K562 (cell line): ENCODE results near the gene ST8SIA1. TPM values are rescaled to one million over a fixed set of nuclear protein-coding genes. Genes with fewer than 3 reads are reported as not detected.

ENCODE experiments used
- ATAC-seq: fragments of 200-7000 bp; cut with Tn5 transposase; 3 replicates; pipeline ENCODE4 v1.9.1; 2020; ENCODE audit warnings: moderate library complexity
- BruUV-seq: library from RNA; stranded (reverse); fragments of 400-500 nt; replicated peaks from 2 replicates; lab custom pipeline; 2021; lab: Mats Ljungman, UMichigan
- CTCF ChIA-PET: fragments of 300-600 bp; formaldehyde crosslinking; extraction: SDS; loops from one replicate; lab custom pipeline; 2021; ENCODE audit warnings: low intra/inter-chr PET ratio; lab: Yijun Ruan, JAX
- POLR2A ChIA-PET: fragments of 300-600, 350-650 bp; sonication (Branson Sonifier 250); formaldehyde crosslinking; extraction: SDS; loops from one replicate; lab custom pipeline; 2021; ENCODE audit warnings: antibody characterized with exemption, inconsistent platforms; lab: Yijun Ruan, JAX
- DNase-seq, 4 experiments: peaks; one replicate each; pipeline versions ENCODE4 v3.0.0 to v3.0.0-alpha.2; 2011 to 2018; ENCODE audit warnings: low spot score in 3 of 4, mixed read lengths in 3 of 4; ENCODE audit errors: extremely low read depth in 1 of 4
- FAIRE-seq: peaks from 2 replicates; lab custom pipeline; 2011; peaks lifted over from hg19 to GRCh38; lab: Jason Lieb, UNC
- H2AFZ ChIP-seq: 2 replicates; pipeline ENCODE4 v1.6.0; 2011; ENCODE audit warnings: low read depth, low read length, control low read depth, inconsistent platforms
- H3K27ac ChIP-seq: fragments of 200-600 bp; 3 replicates; pipeline ENCODE4 v1.8.0; 2011; ENCODE audit warnings: low read depth, mild to moderate bottlenecking, control low read depth, inconsistent platforms, low read length, moderate library complexity, mixed read lengths; ENCODE audit errors: extremely low read depth
- H3K27me3 ChIP-seq, 2 experiments: fragments of 300-600 bp in 1 of 2; 2 replicates in 1 of 2; 3 replicates in 1 of 2; pipeline versions ENCODE4 v1.6.0 to v1.8.0; 2011; ENCODE audit warnings: inconsistent platforms in 2 of 2, low read length in 2 of 2, mild to moderate bottlenecking in 1 of 2, mixed read lengths in 1 of 2, moderate library complexity in 1 of 2; ENCODE audit not compliant: control insufficient read depth in 2 of 2, insufficient read depth in 2 of 2
- H3K36me3 ChIP-seq: fragments of 300-600 bp; 3 replicates; pipeline ENCODE4 v1.8.0; 2011; ENCODE audit warnings: mild to moderate bottlenecking, low read length, inconsistent platforms; ENCODE audit not compliant: control insufficient read depth, insufficient read depth
- H3K4me1 ChIP-seq, 2 experiments: fragments of 200-600 bp in 1 of 2; replicated peaks in 1 of 2; 2 replicates in 1 of 2; 3 replicates in 1 of 2; pipeline versions ENCODE4 v1.5.1 to v1.8.0; 2011; ENCODE audit warnings: inconsistent platforms in 2 of 2, low read length in 2 of 2, mild to moderate bottlenecking in 1 of 2, mixed read lengths in 1 of 2, moderate library complexity in 1 of 2; ENCODE audit not compliant: control insufficient read depth in 2 of 2, insufficient read depth in 2 of 2
- H3K4me2 ChIP-seq: 2 replicates; pipeline ENCODE4 v1.6.1; 2011; ENCODE audit warnings: low read length, control low read depth, inconsistent platforms, mixed read lengths; ENCODE audit not compliant: insufficient read depth
- H3K4me3 ChIP-seq: fragments of 200-600 bp; sonication (generic), shearing (Covaris generic); 2 replicates; pipeline ENCODE4 v1.5.1; 2016; ENCODE audit warnings: control low read depth, inconsistent platforms
- H3K79me2 ChIP-seq: fragments of 200-600 bp; 3 replicates; pipeline ENCODE4 v1.8.0; 2011; ENCODE audit warnings: low read length, inconsistent platforms; ENCODE audit not compliant: control insufficient read depth, insufficient read depth
- H3K9ac ChIP-seq, 2 experiments: 2 replicates each; pipeline versions ENCODE4 v1.6.0 to v1.6.1; 2011; ENCODE audit warnings: low read depth in 2 of 2, low read length in 2 of 2, control low read depth in 1 of 2, inconsistent platforms in 1 of 2, mild to moderate bottlenecking in 1 of 2, mixed read lengths in 1 of 2; ENCODE audit not compliant: insufficient read depth in 1 of 2
- H3K9me1 ChIP-seq: one replicate; pipeline ENCODE4 v1.6.0; 2011; ENCODE audit warnings: inconsistent platforms, mild to moderate bottlenecking, low read length, moderate library complexity; ENCODE audit not compliant: control insufficient read depth, insufficient read depth
- H3K9me3 ChIP-seq: replicated peaks from 2 replicates; pipeline ENCODE4 v1.5.1; 2011; ENCODE audit warnings: low read depth, low read length, inconsistent platforms; ENCODE audit not compliant: control insufficient read depth, insufficient read depth
- H4K20me1 ChIP-seq: replicated peaks from 2 replicates; pipeline ENCODE4 v1.6.1; 2011; ENCODE audit warnings: low read length, inconsistent platforms, mixed read lengths; ENCODE audit not compliant: control insufficient read depth, insufficient read depth
- ELK1 ChIP-seq: sonication (generic); formaldehyde crosslinking; IDR thresholded peaks from 2 replicates; pipeline ENCODE4 v1.8.1; 2022; ENCODE audit warnings: missing genetic modification reagents
- HIVEP1 ChIP-seq: fragments of 250-450 bp; sonication (Bioruptor Pico); IDR thresholded peaks from 2 replicates; pipeline ENCODE4 v1.4.0; 2020; ENCODE audit warnings: mild to moderate bottlenecking
- KLF16 ChIP-seq: IDR thresholded peaks from 2 replicates; pipeline ENCODE4 v1.6.1; 2016; ENCODE audit warnings: antibody characterized with exemption
- PCBP2 ChIP-seq: fragments of 200-400 bp; formaldehyde crosslinking; IDR thresholded peaks from 2 replicates; pipeline ENCODE4 v1.6.1; 2018; ENCODE audit warnings: low read length, low read depth, mild to moderate bottlenecking, moderate library complexity; ENCODE audit not compliant: poor library complexity, severe bottlenecking
- PHF8 ChIP-seq: fragments of 200-600 bp; sonication (generic); IDR thresholded peaks from 2 replicates; pipeline ENCODE4 v1.6.1; 2012; ENCODE audit warnings: mixed run types, mild to moderate bottlenecking, inconsistent platforms, low read length, moderate library complexity, borderline replicate concordance
- POLR2B ChIP-seq: fragments of 450-650 bp; IDR thresholded peaks from 2 replicates; pipeline ENCODE4 v1.6.1; 2018; ENCODE audit warnings: low read depth; ENCODE audit not compliant: partially characterized antibody
- RBBP5 ChIP-seq: fragments of 200-600 bp; sonication (generic); IDR thresholded peaks from 2 replicates; pipeline ENCODE4 v1.6.1; 2012; ENCODE audit warnings: borderline replicate concordance, mild to moderate bottlenecking, low read length, control low read depth, inconsistent platforms; ENCODE audit not compliant: insufficient read depth, poor library complexity, severe bottlenecking
- RBFOX2 ChIP-seq: fragments of 200-400 bp; formaldehyde crosslinking; IDR thresholded peaks from 2 replicates; pipeline ENCODE4 v1.6.1; 2017; ENCODE audit warnings: low read depth, mild to moderate bottlenecking, low read length, moderate library complexity
- RFX5 ChIP-seq: IDR thresholded peaks from 2 replicates; pipeline ENCODE4 v1.6.1; 2011; ENCODE audit warnings: low read depth, mild to moderate bottlenecking, improper control_type of control experiment, low read length
- SMARCC2 ChIP-seq: fragments of 450-650 bp; IDR thresholded peaks from 2 replicates; pipeline ENCODE4 v1.6.1; 2017; ENCODE audit warnings: antibody characterized with exemption, moderate library complexity, mild to moderate bottlenecking, low read depth
- TAL1 ChIP-seq: fragments of 450-650 bp; IDR thresholded peaks from 2 replicates; pipeline ENCODE4 v1.6.1; 2016; ENCODE audit warnings: mild to moderate bottlenecking
- TRIM24 ChIP-seq, 2 experiments: fragments of 450-650 bp; IDR thresholded peaks; 2 replicates each; pipeline ENCODE4 v1.6.1; 2016
- ZNF408 ChIP-seq: fragments of 250-450 bp; sonication (Bioruptor Pico); IDR thresholded peaks from 2 replicates; pipeline ENCODE4 v1.4.0; 2020; ENCODE audit warnings: low read depth, mild to moderate bottlenecking, moderate library complexity
- ZNF695 ChIP-seq: fragments of 450-650 bp; formaldehyde crosslinking; IDR thresholded peaks from 2 replicates; pipeline ENCODE4 v1.4.0; 2020; ENCODE audit warnings: mild to moderate bottlenecking, moderate library complexity
- ZNF780A ChIP-seq: fragments of 250-450 bp; sonication (Bioruptor Pico); IDR thresholded peaks from 2 replicates; pipeline ENCODE4 v1.5.0; 2021; ENCODE audit warnings: mild to moderate bottlenecking
- WGBS: fragments of 100-300 bp; shearing (Covaris generic); methylation state at CpG from one replicate; pipeline ENCODE4 v1.1.6; 2016; ENCODE audit warnings: low coverage, mixed read lengths; ENCODE audit not compliant: insufficient coverage; ENCODE audit errors: missing lambda C conversion rate; 5-methylcytosine and 5-hydroxymethylcytosine counted together
- in situ Hi-C: fragments of 300-500 bp; cut with MboI; formaldehyde crosslinking; loops from 4 replicates; pipeline ENCODE4 v1.15.0; 2018; ENCODE audit warnings: inconsistent platforms, mixed read lengths
- intact Hi-C: fragments of 100-400 bp; cut with micrococcal nuclease; formaldehyde crosslinking; loops from 2 replicates; pipeline ENCODE4 v1.14.2; 2022
- polyA plus RNA-seq, 8 experiments: library from polyadenylated mRNA; depleted of rRNA in 4 of 8; stranded (reverse) in 5 of 8; unstranded in 3 of 8; fragments of >200 nt; fragmentation: Nextera tagmentation in 2 of 8; fragmentation: Illumina TruSeq in 1 of 8; extraction: Ambion mirVana in 2 of 8; extraction: Trizol in 1 of 8; gene quantifications; 2 replicates each; pipeline versions ENCODE4 v1.2.1 to v1.2.3, GENCODE V29; 2011 to 2014; ENCODE audit warnings: inconsistent platforms in 1 of 8, missing spikeins in 1 of 8
- total RNA-seq, 7 experiments: library from RNA; depleted of rRNA in 6 of 7; stranded (reverse); fragments of >200 nt in 6 of 7; fragmentation: Illumina TruSeq in 2 of 7; extraction: Trizol in 2 of 7; gene quantifications; 2 replicates each; pipeline versions ENCODE4 v1.2.1 to v1.2.3, GENCODE V29; 2011 to 2021; ENCODE audit warnings: low replicate concordance in 1 of 7
- TF ChIP-seq, protein P1 (sequence below): fragments of 150-350 bp; conservative IDR thresholded peaks from 2 replicates; pipeline ENCODE4 v1.6.1; 2014; ENCODE audit warnings: low read length
- TF ChIP-seq, protein P2 (sequence below): fragments of 450-650 bp; IDR thresholded peaks from 2 replicates; pipeline ENCODE4 v1.6.1; 2018; ENCODE audit not compliant: partially characterized antibody

The ST8SIA1 gene
- total and polyA plus RNA-seq, 9 of the 15 experiments (the other 6 are each of a cell fraction or from before 2014, with no cell fraction given), result 0.86 to 26.3 (median 4.3) TPM

DNA sequence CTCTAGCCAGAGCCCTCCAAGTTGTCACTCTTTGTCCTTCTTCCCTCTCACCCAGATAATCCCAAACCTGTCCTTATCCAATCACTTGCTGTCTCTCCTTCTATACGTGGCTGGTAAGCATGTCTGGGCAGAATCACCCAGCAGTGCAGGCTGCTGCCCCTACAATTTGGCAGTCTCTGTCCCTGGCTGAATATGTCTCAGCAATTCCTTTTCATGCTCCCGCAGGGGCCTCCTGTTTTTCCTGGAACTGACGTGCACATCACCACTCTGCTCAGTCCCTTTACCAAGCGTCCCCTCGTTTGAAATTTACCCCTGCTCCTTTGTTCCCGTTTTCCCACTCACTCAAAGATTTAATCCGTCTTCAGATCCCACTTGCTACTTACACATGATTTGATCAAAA lies 80.0 kb downstream of the ST8SIA1 start:
- no peak overlapping the region for H2AFZ ChIP-seq
- no peak overlapping the region for H3K9ac ChIP-seq
- no peak overlapping the region for H3K4me3 ChIP-seq
- 0% methylated on average over 7 of the region's 7 CpGs for WGBS
- DNase-seq (no peak), ATAC-seq (no peak), FAIRE-seq (no peak)
- no peaks in the 10 kb centered on the region; a peak in 1 of 5 replicates for H3K27me3 ChIP-seq
- BruUV-seq, result no TSS peak
- H3K27ac ChIP-seq, result no peak overlapping the region
- ChIA-PET POLR2A (no interaction called here), CTCF (no interaction called here)
- H3K9me3 ChIP-seq, result no peaks in the 10 kb centered on the region
- no peak overlapping the region for H3K4me2 ChIP-seq
- no peaks in the 10 kb centered on the region for H3K79me2 ChIP-seq
- no peaks in the 10 kb centered on the region for H3K4me1 ChIP-seq
- H3K9me1 ChIP-seq, result no peaks in the 10 kb centered on the region
- H3K36me3 ChIP-seq, result no peaks in the 10 kb centered on the region
- H4K20me1 ChIP-seq, result no peaks in the 10 kb centered on the region
- intact Hi-C loops, result no loop called here
- in situ Hi-C loops, result no loop called here
- TF ChIP-seq PCBP2 (no peak), SMARCC2 (no peak), HIVEP1 (CRISPR knock-in tag) (no peak), ZNF695 (CRISPR knock-in tag) (no peak), RBFOX2 (no peak), ZNF408 (no peak), TAL1 (no peak), ELK1 (no peak), RFX5 (no peak), POLR2B (no peak), RBBP5 (no peak), ZNF780A (no peak), TRIM24 (IDR thresholded peaks at IDR 0.05) (no peak), PHF8 (no peak), KLF16 (no peak)
- TF ChIP-seq, protein P1, sequence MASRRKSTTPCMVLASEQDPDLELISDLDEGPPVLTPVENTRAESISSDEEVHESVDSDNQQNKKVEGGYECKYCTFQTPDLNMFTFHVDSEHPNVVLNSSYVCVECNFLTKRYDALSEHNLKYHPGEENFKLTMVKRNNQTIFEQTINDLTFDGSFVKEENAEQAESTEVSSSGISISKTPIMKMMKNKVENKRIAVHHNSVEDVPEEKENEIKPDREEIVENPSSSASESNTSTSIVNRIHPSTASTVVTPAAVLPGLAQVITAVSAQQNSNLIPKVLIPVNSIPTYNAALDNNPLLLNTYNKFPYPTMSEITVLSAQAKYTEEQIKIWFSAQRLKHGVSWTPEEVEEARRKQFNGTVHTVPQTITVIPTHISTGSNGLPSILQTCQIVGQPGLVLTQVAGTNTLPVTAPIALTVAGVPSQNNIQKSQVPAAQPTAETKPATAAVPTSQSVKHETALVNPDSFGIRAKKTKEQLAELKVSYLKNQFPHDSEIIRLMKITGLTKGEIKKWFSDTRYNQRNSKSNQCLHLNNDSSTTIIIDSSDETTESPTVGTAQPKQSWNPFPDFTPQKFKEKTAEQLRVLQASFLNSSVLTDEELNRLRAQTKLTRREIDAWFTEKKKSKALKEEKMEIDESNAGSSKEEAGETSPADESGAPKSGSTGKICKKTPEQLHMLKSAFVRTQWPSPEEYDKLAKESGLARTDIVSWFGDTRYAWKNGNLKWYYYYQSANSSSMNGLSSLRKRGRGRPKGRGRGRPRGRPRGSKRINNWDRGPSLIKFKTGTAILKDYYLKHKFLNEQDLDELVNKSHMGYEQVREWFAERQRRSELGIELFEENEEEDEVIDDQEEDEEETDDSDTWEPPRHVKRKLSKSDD, result no peak
- TF ChIP-seq, protein P2, sequence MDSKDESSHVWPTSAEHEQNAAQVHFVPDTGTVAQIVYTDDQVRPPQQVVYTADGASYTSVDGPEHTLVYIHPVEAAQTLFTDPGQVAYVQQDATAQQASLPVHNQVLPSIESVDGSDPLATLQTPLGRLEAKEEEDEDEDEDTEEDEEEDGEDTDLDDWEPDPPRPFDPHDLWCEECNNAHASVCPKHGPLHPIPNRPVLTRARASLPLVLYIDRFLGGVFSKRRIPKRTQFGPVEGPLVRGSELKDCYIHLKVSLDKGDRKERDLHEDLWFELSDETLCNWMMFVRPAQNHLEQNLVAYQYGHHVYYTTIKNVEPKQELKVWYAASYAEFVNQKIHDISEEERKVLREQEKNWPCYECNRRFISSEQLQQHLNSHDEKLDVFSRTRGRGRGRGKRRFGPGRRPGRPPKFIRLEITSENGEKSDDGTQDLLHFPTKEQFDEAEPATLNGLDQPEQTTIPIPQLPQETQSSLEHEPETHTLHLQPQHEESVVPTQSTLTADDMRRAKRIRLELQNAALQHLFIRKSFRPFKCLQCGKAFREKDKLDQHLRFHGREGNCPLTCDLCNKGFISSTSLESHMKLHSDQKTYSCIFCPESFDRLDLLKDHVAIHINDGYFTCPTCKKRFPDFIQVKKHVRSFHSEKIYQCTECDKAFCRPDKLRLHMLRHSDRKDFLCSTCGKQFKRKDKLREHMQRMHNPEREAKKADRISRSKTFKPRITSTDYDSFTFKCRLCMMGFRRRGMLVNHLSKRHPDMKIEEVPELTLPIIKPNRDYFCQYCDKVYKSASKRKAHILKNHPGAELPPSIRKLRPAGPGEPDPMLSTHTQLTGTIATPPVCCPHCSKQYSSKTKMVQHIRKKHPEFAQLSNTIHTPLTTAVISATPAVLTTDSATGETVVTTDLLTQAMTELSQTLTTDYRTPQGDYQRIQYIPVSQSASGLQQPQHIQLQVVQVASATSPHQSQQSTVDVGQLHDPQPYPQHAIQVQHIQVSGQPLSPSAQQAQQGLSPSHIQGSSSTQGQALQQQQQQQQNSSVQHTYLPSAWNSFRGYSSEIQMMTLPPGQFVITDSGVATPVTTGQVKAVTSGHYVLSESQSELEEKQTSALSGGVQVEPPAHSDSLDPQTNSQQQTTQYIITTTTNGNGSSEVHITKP, result no peak
